ENCODE results near the gene MCM9. TPM values are rescaled to one million over a fixed set of nuclear protein-coding genes. Genes with fewer than 3 reads are reported as not detected.

The MCM9 gene
- total and polyA plus RNA-seq, 2 of the 13 experiments (the other 11 are each of a cell fraction or from before 2014, with no cell fraction given), result 3.8 to 17.2 TPM

DNA sequence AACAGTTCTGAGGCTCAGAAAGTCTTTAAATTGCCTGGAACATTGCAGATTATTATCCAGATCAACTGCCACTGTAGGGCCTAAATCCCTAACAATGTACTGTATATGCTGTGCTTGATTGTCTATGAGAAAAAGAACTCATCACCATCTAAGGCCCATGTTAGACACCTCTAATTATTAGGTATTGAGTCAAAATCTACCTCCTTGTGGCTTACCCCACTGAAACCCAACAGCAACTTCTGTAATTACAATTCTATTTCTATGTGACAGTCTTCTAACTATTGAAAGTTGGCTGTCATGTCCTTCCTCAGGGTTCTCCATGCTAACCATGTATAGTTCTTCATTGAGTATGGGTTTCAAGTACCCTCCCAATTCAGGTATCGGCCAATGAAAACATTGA lies 13.9 kb downstream of the MCM9 start (continued):
- TF ChIP-seq FOXP4 (CRISPR knock-in tag; IDR thresholded peaks at IDR 0.05), result no peak
- no peak for TF ChIP-seq KDM5A (IDR thresholded peaks at IDR 0.05; ENCODE audit: borderline replicate concordance, low read length)
- TF ChIP-seq ZNF331 (CRISPR knock-in tag; IDR thresholded peaks at IDR 0.05), result no peak
- no peak for TF ChIP-seq POLR2AphosphoS2 (IDR thresholded peaks at IDR 0.05; ENCODE audit: low read depth, low read length)
- TF ChIP-seq ZNF121 (CRISPR knock-in tag; IDR thresholded peaks at IDR 0.05), result no peak
- TF ChIP-seq, protein P1, sequence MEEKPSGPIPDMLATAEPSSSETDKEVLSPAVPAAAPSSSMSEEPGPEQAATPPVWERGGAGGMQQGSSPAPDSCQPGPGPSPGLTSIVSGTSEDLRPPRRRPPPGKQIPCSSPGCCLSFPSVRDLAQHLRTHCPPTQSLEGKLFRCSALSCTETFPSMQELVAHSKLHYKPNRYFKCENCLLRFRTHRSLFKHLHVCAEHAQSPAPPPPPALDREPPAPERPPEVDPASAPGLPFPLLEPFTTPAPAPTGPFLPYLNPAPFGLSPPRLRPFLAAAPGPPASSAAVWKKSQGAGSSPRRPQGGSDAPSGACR (CRISPR knock-in tag; IDR thresholded peaks at IDR 0.05), result no peak
- TF ChIP-seq CBX2 (IDR thresholded peaks at IDR 0.05; ENCODE audit: low read depth, low read length), result no peak
- TF ChIP-seq CBX2 (CRISPR knock-in tag; IDR thresholded peaks at IDR 0.05; ENCODE audit: low read depth), result no peak

DNA sequence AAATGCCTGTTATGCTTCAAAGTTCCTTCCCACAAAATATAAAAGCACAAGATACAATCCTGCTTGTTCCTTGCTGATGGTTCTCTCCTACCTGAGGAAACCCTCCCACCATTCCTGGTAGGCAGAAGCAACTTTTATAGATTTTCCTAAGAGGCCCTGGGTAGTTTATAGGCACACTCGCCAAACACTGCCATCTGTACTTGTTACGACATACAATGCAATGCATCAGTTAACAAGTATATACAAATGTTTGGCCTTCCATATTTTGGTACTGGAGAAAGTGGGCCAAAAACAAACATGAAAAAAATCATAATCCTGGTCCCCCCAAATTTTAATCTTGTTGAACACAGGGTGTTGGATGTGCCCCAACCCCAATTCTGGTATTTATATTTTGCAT lies 16.6 kb downstream of the MCM9 start:
- Histone ChIP-seq H3K4me1 (ENCODE audit: insufficient read depth, low read length) (peaks cover 9% of the 10 kb centered on the region), H2AFZ (ENCODE audit: low read length) (no peak overlapping the region), H3K4me2 (ENCODE audit: low read depth, low read length) (no peak overlapping the region), H3K9me3 (ENCODE audit: low read length) (no peaks in the 10 kb centered on the region), H3K9ac (ENCODE audit: insufficient read depth, low read depth, low read length) (no peak overlapping the region), H3K36me3 (replicated peaks in 1 of 2; ENCODE audit: control insufficient read depth in 1 of 2, insufficient read depth in 2 of 2, low read length in 2 of 2) (peaks cover 25 to 59% of the 10 kb centered on the region in 2 experiments), H3K27me3 (ENCODE audit: control insufficient read depth in 1 of 2, insufficient read depth in 2 of 2, low read length in 2 of 2) (no peaks in the 10 kb centered on the region), H3K4me3 (replicated peaks in 1 of 3; ENCODE audit: insufficient read depth in 1 of 3, low read depth in 2 of 3, low read length in 3 of 3) (no peak overlapping the region), H3K79me2 (ENCODE audit: insufficient read depth, low read length) (no peaks in the 10 kb centered on the region), H3K27ac (ENCODE audit: extremely low read length, insufficient read depth, low read length) (no peak overlapping the region), H4K20me1 (ENCODE audit: insufficient read depth, low read length) (no peaks in the 10 kb centered on the region)
- BruUV-seq (replicated peaks), result no TSS peak
- TF ChIP-seq ARNT (IDR thresholded peaks at IDR 0.05), result no peak
- TF ChIP-seq CEBPB (IDR thresholded peaks at IDR 0.05; ENCODE audit: borderline replicate concordance, low read depth, low read length), result peak; percentile 45
- TF ChIP-seq, protein P2, sequence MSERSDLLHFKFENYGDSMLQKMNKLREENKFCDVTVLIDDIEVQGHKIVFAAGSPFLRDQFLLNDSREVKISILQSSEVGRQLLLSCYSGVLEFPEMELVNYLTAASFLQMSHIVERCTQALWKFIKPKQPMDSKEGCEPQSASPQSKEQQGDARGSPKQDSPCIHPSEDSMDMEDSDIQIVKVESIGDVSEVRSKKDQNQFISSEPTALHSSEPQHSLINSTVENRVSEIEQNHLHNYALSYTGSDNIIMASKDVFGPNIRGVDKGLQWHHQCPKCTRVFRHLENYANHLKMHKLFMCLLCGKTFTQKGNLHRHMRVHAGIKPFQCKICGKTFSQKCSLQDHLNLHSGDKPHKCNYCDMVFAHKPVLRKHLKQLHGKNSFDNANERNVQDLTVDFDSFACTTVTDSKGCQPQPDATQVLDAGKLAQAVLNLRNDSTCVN (CRISPR knock-in tag; IDR thresholded peaks at IDR 0.05; ENCODE audit: borderline replicate concordance), result no peak
- ChIA-PET CTCF (ENCODE audit: low intra/inter-chr PET ratio, low total read pairs) (no interaction called here), POLR2A (no interaction called here)
- intact Hi-C loops (cut with micrococcal nuclease; ENCODE audit: unreplicated experiment), result no loop called here
- in situ Hi-C loops (cut with HindIII; ENCODE audit: extremely low pct_ligation_motif_present, low pct_unique_long_range_greater_than_20kb), result no loop called here
- FAIRE-seq (no peak), ATAC-seq (no peak), DNase-seq (ENCODE audit: low spot score) (no peak)
- WGBS (ENCODE audit: low lambda C conversion rate), result 95% methylated on average over 2 of the region's 2 CpGs
